GM18499 (cell line): ENCODE data around the gene ALDH7A1.
A peak's percentile ranks its signal among the peaks of the same experiment; 100 is the strongest.
"Not testable (repeated sequence)": the region's sequence is repeated elsewhere in the genome, so short reads cannot be mapped to it uniquely, and the experiment has no call there.

Experiments
- ATAC-seq: cut with Tn5 transposase; IDR thresholded peaks from one replicate; pipeline ENCODE4 v1.9.1; 2021; ENCODE audit warnings: moderate number of reproducible peaks; ENCODE audit not compliant: insufficient read depth, unreplicated experiment

Gene ALDH7A1

DNA sequence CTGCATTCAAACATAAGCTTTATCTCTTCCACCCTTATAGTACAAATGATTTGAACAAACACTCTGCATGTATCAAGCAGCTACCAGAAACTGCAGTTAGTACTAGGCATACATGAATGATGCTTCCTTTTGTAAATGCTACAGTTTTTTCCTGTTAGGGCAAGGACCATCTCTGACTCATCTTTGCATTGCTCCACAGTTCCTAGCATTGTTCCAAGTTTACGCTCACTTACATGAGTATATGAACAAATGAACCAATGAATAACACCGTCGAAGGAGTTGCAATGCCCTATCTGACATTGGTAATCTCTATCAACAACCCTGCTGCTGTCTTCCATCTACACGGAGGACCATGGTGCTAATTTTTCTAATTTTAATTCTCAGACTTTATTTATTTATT lies 2.1 kb upstream of the ALDH7A1 start:
- ATAC-seq, result no peak

DNA sequence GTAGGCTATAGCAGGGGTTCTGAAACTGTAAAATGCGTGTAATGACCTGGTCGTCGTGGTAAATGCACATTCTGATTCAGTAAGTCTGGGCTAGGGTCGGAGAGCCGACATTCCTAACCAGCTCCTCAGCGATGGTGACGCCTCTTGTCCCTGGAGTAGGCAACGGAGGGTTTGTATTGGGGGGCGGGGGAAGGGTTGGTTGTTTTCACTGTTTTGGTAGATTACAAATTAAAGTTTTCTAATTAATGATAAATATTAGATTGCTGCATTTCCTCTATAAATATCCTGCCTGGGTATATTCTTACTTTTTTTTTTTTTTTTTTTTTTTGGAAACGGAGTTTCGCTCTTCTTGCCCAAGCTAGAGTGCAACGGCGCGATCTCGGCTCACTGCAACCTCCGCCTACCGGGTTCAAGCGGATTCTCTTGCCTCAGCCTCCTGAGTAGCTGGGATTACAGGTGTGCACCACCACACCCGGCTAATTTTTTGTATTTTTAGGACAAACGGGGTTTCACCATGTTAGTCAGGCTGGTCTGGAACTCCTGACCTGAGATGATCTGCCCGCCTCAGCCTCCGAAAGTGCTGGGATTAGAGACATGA lies 566 bp upstream of the ALDH7A1 start:
- no peak for ATAC-seq

DNA sequence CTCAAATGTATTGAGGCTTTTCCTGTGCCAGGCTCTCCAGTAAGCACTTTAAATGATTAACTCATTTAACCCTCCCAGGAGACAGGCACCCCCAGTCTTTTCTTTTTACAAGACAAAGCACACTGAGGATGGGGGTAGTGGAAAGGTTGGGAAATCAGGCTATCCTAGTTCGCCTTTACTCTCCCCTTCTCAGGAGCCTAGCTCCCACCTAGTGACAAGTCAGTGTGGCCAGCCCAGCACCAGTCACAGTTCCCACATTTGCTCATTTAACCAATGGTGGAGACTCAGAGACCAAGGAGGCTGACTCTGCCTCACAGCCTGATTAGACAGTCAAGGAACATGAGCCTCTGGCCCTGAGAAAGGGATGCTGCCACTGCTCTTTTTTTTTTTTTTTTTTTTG lies 3.5 kb downstream of the ALDH7A1 start:
- no peak for ATAC-seq

DNA sequence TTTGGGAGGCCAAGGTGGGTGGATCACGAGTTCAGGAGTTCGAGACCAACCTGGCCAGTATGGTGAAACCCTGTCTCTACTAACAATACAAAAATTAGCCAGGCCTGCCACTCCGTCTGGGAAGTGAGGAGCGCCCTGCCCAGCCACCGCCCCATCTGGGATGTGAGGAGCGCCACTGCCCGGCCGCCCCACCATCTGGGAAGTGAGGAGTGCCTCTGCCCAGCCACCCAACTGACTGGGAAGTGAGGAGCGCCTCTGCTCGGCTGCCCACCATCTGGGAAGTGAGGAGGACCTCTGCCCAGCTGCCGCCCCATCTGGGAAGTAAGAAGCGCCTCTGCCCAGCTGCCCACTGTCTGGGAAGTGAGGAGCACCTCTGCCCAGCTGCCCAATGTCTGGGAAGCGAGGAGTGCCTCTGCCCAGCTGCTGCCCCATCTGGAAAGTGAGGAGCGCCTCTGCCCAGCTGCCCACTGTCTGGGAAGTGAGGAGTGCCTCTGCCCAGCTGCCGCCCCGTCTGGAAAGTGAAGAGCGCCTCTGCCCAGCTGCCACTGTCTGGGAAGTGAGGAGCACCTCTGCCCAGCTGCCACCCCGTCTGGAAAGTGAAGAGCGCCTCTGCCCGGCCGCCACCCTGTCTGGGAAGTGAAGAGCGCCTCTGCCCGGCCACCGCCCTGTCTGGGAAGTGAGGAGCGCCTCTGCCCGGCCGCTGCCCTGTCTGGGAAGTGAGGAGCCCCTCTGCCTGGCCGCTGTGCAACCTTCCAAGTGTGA lies 5.3 kb downstream of the ALDH7A1 start:
- ATAC-seq, result no peak

DNA sequence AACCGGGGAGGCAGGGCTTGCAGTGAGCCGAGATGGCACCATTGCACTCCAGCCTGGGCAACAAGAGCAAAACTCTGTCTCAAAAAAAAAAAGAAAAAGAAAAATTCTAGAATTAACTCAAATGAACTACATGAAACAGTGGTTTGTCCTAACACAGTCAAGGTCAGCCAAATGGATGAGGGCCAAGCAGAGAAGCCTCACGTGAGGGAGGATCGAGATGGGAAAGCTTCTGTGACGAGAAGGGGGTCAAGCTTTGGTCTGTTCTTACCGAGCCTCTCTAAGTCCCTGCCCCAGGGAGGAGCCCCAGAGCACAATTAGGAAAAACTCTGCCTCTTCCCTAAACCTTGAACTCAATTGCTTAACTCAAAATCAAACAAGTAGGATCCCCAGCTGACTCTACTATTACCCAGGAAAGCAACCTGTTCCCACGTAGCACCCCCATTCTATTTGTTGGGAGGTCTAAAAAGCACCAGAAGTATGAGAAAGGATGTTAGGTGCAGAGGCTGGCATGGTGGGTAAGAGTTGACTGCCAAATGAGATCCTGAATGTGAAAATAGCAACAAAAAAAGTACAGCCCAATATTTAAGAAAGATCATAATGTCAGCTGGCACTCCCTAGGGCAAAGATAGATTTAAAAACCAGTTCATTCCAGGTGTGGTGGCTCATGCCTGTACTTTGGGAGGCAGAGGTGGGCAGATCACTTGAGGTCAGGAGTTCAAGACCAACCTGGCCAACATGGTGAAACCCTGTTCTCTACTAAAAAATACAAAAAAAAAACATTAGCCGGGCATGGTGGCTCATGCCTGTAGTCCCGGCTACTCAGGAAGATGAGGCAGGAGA lies 7.2 kb downstream of the ALDH7A1 start:
- no peak for ATAC-seq

DNA sequence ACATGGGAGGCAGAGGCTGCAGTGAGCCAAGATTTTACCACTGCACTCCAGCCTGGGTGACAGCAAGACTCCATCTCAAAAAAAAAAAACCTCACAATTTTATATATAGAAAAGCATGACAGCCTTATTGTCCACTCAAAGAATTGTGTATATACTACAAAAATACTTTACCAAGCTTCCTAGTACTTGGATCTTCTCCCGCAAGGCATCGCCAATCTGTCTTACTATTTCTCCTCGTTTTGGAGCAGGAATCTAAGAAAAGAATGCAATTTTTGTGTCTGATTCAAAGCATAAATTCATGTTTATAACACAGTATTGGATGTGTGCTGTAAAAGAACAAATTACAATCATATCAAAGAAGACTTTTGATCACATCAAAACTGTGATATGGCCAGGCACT lies 11.3 kb downstream of the ALDH7A1 start:
- no peak for ATAC-seq

DNA sequence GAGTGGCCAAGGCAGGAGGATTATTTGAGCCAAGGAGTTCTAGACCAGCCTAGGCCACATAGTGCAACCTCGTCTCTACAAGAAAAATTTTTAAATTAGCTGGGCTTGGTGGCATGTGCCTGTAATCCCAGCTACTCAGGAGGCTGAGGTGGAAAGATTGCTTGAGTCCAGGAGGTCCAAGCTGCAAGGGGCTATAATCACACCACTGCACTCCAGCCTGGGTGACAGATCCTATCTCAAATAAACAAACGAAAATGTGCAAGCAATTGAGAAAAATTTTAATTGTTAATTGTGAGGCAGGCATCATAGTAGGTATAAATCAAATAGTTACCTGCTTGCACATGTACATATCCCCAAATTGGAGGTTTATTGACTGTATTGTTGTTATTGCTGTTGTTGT lies 15.3 kb downstream of the ALDH7A1 start:
- no peak for ATAC-seq

DNA sequence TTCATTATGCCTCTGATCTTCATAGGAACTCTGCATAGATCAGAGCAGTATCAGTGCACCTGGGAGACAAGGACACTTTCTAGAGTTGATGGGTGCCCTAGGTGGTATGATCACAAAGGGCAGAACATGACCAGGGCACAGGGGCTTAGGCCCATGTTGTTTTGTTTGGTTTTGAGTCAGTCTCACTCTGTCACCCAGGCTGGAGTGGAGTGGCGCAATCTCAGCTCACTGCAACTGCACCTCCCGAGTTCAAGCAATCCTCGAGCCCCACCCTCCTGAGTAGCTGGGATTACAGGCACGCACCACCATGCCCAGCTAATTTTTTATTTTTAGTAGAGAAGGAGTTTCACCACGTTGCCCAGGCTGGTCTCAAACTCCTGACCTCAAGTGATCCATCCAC lies 17.6 kb downstream of the ALDH7A1 start:
- no peak for ATAC-seq

DNA sequence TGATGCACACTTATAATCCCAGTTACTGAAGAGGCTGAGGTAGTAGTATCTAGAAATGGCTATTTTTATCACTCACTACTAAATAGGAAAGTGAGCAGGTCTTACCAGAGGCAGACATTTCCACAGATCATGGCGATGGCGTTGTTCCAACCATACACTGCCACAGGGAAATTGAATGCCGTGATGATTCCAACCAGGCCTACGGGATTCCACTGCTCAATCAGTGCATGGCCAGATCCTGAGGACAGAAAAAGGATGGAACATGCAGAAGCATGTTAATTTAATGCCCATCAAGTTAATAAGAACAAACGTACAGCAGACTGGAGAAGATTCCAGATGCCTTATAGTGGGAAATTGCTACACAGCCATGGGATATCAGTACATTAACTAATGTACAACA lies 18.0 kb downstream of the ALDH7A1 start:
- ATAC-seq, result no peak

DNA sequence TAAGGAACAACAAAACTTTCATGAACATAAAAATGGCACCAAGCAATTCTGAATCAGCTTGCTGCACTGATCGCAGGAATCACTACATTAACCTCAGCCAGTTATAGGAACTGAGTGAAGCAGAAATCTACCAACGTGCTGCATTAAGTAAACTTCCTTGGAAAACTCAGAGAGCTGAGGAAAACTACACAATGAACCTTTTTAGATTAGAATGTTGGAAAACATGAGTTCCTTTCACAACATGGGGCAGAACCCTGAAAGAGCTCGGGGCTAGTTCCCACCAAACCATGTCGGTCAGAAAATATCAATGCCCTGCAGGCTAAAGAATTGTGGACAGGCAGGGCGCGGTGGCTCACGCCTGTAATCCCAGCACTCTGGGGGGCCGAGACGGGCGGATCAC lies 19.4 kb downstream of the ALDH7A1 start:
- no peak for ATAC-seq

DNA sequence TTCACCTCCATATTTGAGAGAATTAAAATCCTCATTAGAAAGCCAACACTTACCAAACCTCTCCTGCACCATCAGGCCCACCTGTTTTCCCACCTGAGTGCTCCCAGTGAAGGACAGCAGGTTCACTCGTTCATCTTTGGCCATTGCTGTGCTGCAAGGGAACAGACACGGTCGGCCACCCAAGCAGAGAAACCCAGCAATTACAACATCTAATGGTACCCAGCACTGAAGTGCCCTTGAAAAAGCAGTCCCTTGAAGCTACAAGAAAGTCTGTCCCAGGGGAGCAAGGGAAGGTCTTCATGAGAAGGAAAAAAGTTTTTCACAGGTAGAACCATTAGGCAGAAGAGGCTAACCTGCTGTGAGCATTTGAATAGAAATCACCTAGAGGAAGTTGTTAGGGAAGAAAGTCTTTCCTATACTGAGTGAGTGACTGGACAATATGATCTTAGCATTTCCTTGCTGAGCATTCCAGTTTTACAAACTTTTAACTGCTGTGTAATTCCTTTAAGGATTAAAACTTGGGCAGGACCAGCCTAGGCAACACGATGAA lies 26.7 kb downstream of the ALDH7A1 start:
- no peak for ATAC-seq

DNA sequence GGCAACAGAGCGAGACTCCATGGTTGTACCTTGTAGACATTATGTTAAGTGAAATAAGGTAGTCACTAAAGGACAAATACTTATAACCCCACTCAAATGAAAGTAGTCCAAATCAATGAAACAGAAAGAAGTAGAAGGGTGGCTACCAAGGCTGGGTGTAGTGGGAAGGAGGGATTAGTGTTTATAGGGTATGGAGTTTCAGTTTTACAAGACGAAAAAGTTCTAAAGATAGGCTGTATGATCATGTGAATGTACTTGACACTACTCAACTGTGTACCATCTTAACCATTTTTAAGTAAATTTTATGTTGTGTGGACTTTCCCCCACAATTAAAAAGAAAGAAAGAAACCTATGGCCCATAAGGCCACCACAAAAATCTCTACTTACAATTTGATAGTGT lies 32.2 kb downstream of the ALDH7A1 start:
- peak; percentile 97 for ATAC-seq

DNA sequence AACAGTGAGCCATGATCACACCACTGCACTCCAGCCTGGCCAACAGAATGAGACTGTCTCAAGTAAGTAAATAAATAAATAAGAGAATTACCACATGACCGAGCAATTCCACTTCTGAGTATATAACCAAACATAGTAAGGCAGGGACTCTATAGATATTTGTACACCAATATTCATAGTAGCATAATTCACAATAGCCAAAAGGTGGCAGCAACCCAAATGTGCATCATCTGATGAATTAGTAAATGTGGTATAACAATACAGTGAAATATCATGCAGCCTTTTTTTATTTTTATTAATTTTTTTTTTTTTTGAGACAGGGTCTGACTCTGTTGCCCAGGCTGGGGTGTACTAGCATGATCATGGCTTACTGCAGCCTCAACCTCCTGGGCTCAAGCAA lies 33.1 kb downstream of the ALDH7A1 start:
- no peak for ATAC-seq

DNA sequence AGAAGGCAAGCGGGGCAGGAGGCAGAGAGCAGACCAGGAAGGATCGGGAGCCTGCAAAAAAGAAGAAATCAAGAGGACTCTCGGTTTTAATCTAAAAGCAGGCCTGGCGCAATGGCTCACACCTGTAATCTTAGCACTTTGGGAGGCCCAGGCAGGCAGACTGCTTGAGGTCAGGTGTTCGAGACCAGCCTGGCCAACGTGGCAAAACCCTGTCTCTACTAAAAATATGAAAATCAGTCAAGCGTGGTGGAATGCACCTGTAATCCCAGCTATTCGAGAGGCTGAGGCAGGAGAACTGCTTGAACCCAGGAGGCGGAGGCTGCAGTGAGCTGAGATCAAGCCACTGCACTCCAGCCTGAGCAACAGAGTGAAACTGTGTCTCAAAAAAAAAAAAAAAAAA lies 39.9 kb downstream of the ALDH7A1 start:
- ATAC-seq, result not testable (repeated sequence)

DNA sequence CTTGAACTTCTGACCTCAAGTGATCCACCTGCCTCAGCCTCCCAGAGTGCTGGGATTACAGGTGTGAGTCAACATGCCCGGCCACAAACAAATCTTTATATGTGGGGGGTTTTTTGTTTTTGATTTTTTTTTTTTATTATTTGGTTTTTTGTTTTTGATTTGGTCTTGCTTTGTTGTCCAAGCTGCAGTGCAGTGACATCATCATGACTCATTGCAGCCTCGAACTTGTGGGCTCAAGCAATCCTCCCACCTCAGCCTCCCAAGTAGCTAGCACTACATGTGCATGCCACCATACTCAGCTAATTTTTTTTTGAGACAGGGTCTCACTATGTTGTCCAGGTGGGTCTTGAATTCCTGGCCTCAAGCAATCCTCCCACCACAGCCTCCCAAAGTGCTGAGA lies 42.4 kb downstream of the ALDH7A1 start:
- no peak for ATAC-seq

DNA sequence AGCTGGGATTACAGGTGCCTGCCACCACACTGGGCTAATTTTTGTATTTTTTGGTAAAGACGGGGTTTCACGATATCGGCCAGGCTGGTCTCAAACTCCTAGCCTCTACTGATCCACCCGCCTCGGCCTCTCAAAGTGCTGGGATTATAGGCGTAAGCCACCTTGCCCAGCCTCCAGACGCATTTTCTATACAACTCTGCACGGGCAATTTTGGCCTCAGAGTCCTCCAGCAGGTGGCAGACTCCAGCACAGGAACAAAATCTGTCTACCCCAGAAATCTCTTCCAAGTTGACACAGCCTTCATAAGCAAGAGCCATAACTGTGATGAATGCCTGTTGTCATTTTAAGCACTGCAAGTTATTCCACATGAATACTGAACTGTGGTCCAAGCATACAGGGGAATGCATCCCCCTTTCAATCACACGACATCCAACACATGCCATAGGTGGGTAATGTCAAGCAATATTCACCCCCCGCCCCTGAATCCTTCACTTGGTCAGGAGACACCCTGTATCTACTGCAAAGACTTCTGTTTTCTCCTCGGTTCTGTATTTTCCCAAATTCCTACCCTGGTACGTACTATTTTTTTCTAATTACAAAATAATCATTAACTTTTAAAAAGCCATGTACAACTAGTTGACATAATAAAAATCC lies 50.8 kb downstream of the ALDH7A1 start:
- peak; percentile 58 for ATAC-seq

DNA sequence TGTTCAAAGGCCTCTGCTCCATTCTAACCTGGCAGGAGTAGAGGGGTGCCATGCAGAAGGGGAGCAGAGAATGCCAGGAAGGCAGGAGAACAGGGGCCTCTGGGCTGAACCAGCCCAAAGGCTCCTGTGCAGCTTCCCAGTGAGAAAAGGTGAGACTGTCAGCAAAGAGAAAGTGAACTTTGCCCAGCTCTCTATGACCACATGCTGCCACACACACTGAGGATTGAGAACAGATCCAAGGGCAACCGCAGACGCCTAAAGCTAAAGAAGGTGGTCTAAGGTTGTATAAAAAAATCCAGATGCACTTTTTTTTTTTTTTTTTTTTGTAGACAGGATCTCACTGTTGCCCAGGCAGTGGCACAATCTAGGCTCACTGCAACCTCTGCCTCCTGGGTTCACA lies 51.4 kb downstream of the ALDH7A1 start:
- ATAC-seq, result no peak

DNA sequence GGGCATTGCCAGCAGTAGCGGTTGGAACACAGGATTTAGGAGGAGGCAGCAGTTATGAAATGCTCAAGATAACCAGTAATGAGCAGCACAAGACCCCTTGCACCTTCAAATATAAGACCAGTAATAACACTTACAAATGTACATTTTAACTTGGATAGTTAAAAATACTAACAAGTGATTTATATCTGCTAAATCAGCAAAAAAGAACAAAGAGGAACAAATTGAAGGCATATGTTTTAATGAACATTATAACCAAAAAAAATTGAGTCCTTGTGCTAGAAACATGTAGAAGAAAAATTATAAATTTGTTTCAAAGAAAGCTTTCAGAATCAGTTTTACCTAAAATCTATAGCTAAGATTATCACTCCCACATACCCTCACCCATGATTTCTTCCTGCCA lies 52.0 kb downstream of the ALDH7A1 start:
- no peak for ATAC-seq

DNA sequence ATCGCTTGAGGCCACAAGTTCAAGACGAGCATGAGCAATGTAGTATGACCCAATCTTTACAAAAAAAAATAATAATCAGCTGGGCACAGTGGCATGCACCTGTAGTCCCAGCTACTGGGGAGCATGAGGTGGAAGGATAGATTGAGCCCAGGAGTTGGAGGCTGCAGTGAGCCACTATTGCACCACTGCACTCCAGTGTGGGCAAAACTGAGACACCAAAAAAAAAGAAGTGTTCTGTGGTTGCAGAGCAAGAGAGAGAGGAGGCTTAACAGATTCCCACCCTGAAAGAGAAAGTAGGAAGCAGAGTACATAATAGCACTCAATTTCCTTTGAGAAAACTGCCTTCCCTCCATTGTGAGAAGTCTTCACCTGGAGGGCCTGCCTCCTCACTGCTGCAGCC lies 52.6 kb downstream of the ALDH7A1 start:
- no peak for ATAC-seq

DNA sequence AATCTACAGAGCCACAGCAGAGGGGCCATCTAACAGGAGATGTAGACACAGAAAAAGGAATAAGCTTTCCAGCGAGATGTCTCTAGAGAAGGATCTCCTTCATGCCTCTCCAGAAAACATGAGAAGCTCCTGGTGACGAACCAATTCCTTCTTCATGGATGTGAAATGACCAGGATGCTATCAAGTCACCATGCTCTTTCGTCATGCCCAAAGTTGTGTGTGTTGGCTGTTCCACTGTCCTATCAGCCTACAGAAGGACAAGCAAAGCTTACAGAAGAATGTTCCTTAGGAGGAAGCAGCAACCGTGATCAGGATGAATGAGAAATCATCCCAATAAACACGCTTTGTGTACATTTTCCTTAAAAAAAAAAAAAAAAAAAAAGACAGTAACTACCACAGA lies 54.4 kb downstream of the ALDH7A1 start:
- no peak for ATAC-seq

DNA sequence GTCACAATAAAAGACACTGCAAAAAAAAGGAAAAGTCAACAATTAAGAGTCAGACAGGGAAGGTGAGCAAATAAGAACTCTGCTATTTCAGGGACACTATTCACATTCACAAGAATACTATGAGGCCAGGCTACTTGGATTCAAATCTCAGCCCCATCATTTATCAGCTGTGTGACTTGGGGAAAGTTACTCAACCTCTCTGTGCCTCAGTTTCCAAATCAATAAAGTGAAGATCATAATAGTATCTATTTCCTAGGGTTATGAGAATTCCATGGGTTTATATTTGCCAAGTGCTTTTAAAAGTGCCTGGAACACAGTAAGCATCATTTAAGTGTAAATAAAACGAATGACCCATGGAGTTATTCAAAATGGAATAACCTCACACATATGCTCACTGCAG lies 56.4 kb downstream of the ALDH7A1 start:
- no peak for ATAC-seq
